SK-N-SH (cell line): Measurements from ENCODE around the gene COLEC12. TPM values are rescaled to one million over a fixed set of nuclear protein-coding genes. Genes with fewer than 3 reads are reported as not detected.

ENCODE experiments used
- CTCF ChIA-PET: fragments of 300-600, 350-600 bp; formaldehyde crosslinking; extraction: SDS; loops from one replicate; lab custom pipeline; 2021; lab: Yijun Ruan, JAX
- POLR2A ChIA-PET: fragments of 350-600 bp; sonication (Branson Sonifier 250); formaldehyde crosslinking; extraction: SDS; loops from one replicate; lab custom pipeline; 2020; ENCODE audit warnings: antibody characterized with exemption, inconsistent platforms; lab: Yijun Ruan, JAX
- DNase-seq: peaks from one replicate; pipeline ENCODE4 v3.0.0; 2012
- H2AFZ ChIP-seq: fragments of 200-600 bp; sonication (generic); 2 replicates; pipeline ENCODE4 v1.8.1; 2016; ENCODE audit warnings: antibody characterized with exemption, mild to moderate bottlenecking, low read depth
- H3F3A ChIP-seq: fragments of 200-600 bp; sonication (generic); replicated peaks from 2 replicates; pipeline ENCODE3; 2016; ENCODE audit warnings: antibody characterized with exemption, mild to moderate bottlenecking; ENCODE audit not compliant: insufficient read depth
- H3K27ac ChIP-seq, 2 experiments: fragments of 200-500 bp in 1 of 2; fragments of 200-600 bp in 1 of 2; sonication (Bioruptor generic) in 1 of 2; sonication (generic), shearing (Covaris generic) in 1 of 2; 2 replicates each; pipeline versions ENCODE4 v1.5.1 to v1.6.1; 2014 to 2016; ENCODE audit warnings: low read depth in 2 of 2, inconsistent platforms in 1 of 2, low read length in 1 of 2, mild to moderate bottlenecking in 1 of 2, mixed read lengths in 1 of 2
- H3K27me3 ChIP-seq: fragments of 200-600 bp; sonication (generic), shearing (Covaris generic); 2 replicates; pipeline ENCODE4 v1.6.1; 2016; ENCODE audit warnings: mixed run types; ENCODE audit not compliant: insufficient read depth
- H3K36me3 ChIP-seq, 2 experiments: fragments of 200-500 bp in 1 of 2; fragments of 200-600 bp in 1 of 2; sonication (Bioruptor generic) in 1 of 2; sonication (generic) in 1 of 2; replicated peaks in 1 of 2; 2 replicates each; pipeline versions ENCODE3 to v1.5.1; 2014 to 2016; ENCODE audit warnings: low read length in 1 of 2, mild to moderate bottlenecking in 1 of 2; ENCODE audit not compliant: insufficient read depth in 2 of 2, control insufficient read depth in 1 of 2
- H3K4me1 ChIP-seq, 2 experiments: fragments of 200-500 bp in 1 of 2; fragments of 200-600 bp in 1 of 2; sonication (Bioruptor generic) in 1 of 2; sonication (generic), shearing (Covaris generic) in 1 of 2; 2 replicates each; pipeline versions ENCODE4 v1.5.1 to v1.6.1; 2014 to 2016; ENCODE audit warnings: low read depth in 1 of 2, low read length in 1 of 2, mixed run types in 1 of 2; ENCODE audit not compliant: insufficient read depth in 2 of 2, control insufficient read depth in 1 of 2
- H3K4me2 ChIP-seq: fragments of 200-600 bp; sonication (generic), shearing (Covaris generic); 2 replicates; pipeline ENCODE4 v1.6.1; 2017; ENCODE audit warnings: mixed run types
- H3K4me3 ChIP-seq, 2 experiments: fragments of 200-500 bp in 1 of 2; fragments of 200-600 bp in 1 of 2; sonication (Bioruptor generic) in 1 of 2; sonication (generic), shearing (Covaris generic) in 1 of 2; 2 replicates each; pipeline versions ENCODE4 v1.5.1 to v1.8.1; 2014 to 2016; ENCODE audit warnings: low read depth in 2 of 2, inconsistent platforms in 1 of 2, low read length in 1 of 2, mild to moderate bottlenecking in 1 of 2, mixed read lengths in 1 of 2, moderate library complexity in 1 of 2
- H3K79me2 ChIP-seq: fragments of 200-600 bp; sonication (generic); 2 replicates; pipeline ENCODE4 v1.8.1; 2017; ENCODE audit warnings: mild to moderate bottlenecking; ENCODE audit not compliant: insufficient read depth
- H3K9ac ChIP-seq: fragments of 200-600 bp; sonication (generic); 2 replicates; pipeline ENCODE4 v1.6.1; 2017; ENCODE audit warnings: mixed run types
- H3K9me2 ChIP-seq: fragments of 200-600 bp; sonication (generic); 2 replicates; pipeline ENCODE4 v1.6.1; 2017; ENCODE audit warnings: mixed run types
- H3K9me3 ChIP-seq: fragments of 200-600 bp; sonication (generic); 2 replicates; pipeline ENCODE4 v1.6.1; 2017; ENCODE audit warnings: mixed run types, mild to moderate bottlenecking, moderate library complexity
- H4K20me1 ChIP-seq: fragments of 200-600 bp; sonication (generic); 2 replicates; pipeline ENCODE4 v1.6.1; 2017; ENCODE audit warnings: mild to moderate bottlenecking, mixed run types; ENCODE audit not compliant: insufficient read depth
- CHD2 ChIP-seq: fragments of 150-350 bp; IDR thresholded peaks from 2 replicates; pipeline ENCODE4 v1.6.1; 2018; ENCODE audit warnings: low read length; ENCODE audit not compliant: partially characterized antibody
- ELF1 ChIP-seq: IDR thresholded peaks from 2 replicates; pipeline ENCODE4 v1.4.0; 2012
- EP300 ChIP-seq, 2 experiments: IDR thresholded peaks; 2 replicates each; pipeline versions ENCODE4 v1.4.0 to v1.6.1; 2012; ENCODE audit warnings: borderline replicate concordance in 1 of 2, low read depth in 1 of 2, low read length in 1 of 2
- FOSL2 ChIP-seq: IDR thresholded peaks from 2 replicates; pipeline ENCODE4 v1.4.0; 2012; ENCODE audit warnings: low read depth, mild to moderate bottlenecking, moderate library complexity, borderline replicate concordance
- FOXM1 ChIP-seq: IDR thresholded peaks from 2 replicates; pipeline ENCODE4 v1.4.0; 2012; ENCODE audit warnings: low read depth, mild to moderate bottlenecking
- GABPA ChIP-seq: IDR thresholded peaks from 2 replicates; pipeline ENCODE4 v1.4.0; 2012; ENCODE audit warnings: low read depth, mild to moderate bottlenecking
- GATA2 ChIP-seq: sonication (generic); formaldehyde crosslinking; IDR thresholded peaks from 2 replicates; pipeline ENCODE4 v1.5.0; 2020; ENCODE audit warnings: mild to moderate bottlenecking, missing genetic modification reagents
- JUND ChIP-seq: IDR thresholded peaks from 2 replicates; pipeline ENCODE4 v1.4.0; 2012
- MXI1 ChIP-seq: IDR thresholded peaks from 2 replicates; pipeline ENCODE4 v1.6.1; 2012; ENCODE audit warnings: mild to moderate bottlenecking, low read depth, low read length, improper control_type of control experiment
- NRF1 ChIP-seq: IDR thresholded peaks from 2 replicates; pipeline ENCODE4 v1.6.1; 2012; ENCODE audit warnings: low read depth, mild to moderate bottlenecking, low read length
- RXRA ChIP-seq: IDR thresholded peaks from 2 replicates; pipeline ENCODE4 v1.4.0; 2012; ENCODE audit warnings: low read depth, mild to moderate bottlenecking, borderline replicate concordance
- SMC3 ChIP-seq: IDR thresholded peaks from 2 replicates; pipeline ENCODE4 v1.6.1; 2012; ENCODE audit warnings: low read depth, low read length, improper control_type of control experiment
- WGBS: methylation state at CpG from one replicate; pipeline ENCODE4 v1.1.6; 2017; ENCODE audit warnings: low lambda C conversion rate; 5-methylcytosine and 5-hydroxymethylcytosine counted together
- polyA plus RNA-seq, 3 experiments: library from polyadenylated mRNA; depleted of rRNA; stranded (reverse); fragments of >200 nt; gene quantifications; 2 replicates each; pipeline ENCODE4 v1.2.3, GENCODE V29; 2012
- TF ChIP-seq, protein P1 (sequence below): IDR thresholded peaks from 2 replicates; pipeline ENCODE4 v1.4.0; 2012; ENCODE audit warnings: low read depth
- TF ChIP-seq, protein P2 (sequence below): IDR thresholded peaks from 2 replicates; pipeline ENCODE4; 2012
- TF ChIP-seq, protein P3 (sequence below): IDR thresholded peaks from 2 replicates; pipeline ENCODE4 v1.4.0; 2012; ENCODE audit warnings: low read depth, borderline replicate concordance
- TF ChIP-seq, protein P4 (sequence below): fragments of 150-350 bp; IDR thresholded peaks from 2 replicates; pipeline ENCODE4 v1.6.1; 2016; ENCODE audit warnings: mild to moderate bottlenecking, low read depth, low read length

The COLEC12 gene
- polyA plus RNA-seq, 1 of the 3 experiments (the other 2 are of a cell fraction) = 41.2 TPM

DNA sequence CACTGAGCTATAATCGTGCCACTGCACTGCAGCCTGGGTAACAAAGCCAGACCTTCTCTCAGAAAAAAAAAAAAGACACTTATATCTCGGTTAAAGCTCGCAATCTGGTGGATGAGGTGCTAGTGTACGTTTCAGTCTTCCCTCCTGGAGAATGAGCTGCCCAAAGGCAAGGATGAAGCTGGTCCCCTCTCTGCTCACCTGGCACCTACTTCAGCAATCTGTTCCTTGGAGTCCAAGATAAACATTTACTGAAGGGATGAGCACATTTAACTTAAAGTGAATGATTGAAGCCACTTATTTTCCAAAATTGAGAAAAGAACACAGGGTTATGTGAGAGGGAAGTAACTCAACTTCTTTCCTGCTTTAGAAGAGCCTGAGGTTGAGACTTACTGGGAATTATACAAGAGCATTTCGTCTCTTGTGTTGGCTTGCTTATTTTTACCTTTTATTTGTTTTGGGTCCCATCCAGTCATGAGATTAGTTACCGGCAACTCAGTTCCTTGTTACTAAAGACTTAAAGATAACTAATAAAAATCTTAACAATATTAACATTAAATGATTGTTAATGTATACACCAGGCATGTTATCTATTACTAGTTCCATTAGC is 33.6 kb upstream of the COLEC12 start:
- H3K4me1 ChIP-seq = no peaks in the 10 kb centered on the region; a peak in 1 of 4 replicates
- H3K36me3 ChIP-seq = no peaks in the 10 kb centered on the region
- ChIA-PET CTCF (no interaction called here), POLR2A (no interaction called here)
- H3F3A ChIP-seq = no peaks in the 10 kb centered on the region
- H3K79me2 ChIP-seq = no peaks in the 10 kb centered on the region
- H3K9ac ChIP-seq = no peak overlapping the region
- H3K27me3 ChIP-seq = no peaks in the 10 kb centered on the region
- DNase-seq = no peak
- H3K4me3 ChIP-seq = no peak overlapping the region
- H3K4me2 ChIP-seq = no peak overlapping the region
- H3K9me2 ChIP-seq = no peaks in the 10 kb centered on the region
- no peak for TF ChIP-seq MXI1
- no peak for TF ChIP-seq FOXM1
- no peak for TF ChIP-seq CHD2
- TF ChIP-seq, protein P1, sequence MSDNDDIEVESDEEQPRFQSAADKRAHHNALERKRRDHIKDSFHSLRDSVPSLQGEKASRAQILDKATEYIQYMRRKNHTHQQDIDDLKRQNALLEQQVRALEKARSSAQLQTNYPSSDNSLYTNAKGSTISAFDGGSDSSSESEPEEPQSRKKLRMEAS = no peak
- no peak for TF ChIP-seq JUND
- TF ChIP-seq, protein P2, sequence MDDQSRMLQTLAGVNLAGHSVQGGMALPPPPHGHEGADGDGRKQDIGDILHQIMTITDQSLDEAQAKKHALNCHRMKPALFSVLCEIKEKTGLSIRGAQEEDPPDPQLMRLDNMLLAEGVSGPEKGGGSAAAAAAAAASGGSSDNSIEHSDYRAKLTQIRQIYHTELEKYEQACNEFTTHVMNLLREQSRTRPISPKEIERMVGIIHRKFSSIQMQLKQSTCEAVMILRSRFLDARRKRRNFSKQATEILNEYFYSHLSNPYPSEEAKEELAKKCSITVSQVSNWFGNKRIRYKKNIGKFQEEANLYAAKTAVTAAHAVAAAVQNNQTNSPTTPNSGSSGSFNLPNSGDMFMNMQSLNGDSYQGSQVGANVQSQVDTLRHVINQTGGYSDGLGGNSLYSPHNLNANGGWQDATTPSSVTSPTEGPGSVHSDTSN = no peak
- no peak for TF ChIP-seq ELF1
- no peak for TF ChIP-seq SMC3
- no peak for TF ChIP-seq GABPA
- TF ChIP-seq RXRA = no peak
- TF ChIP-seq FOSL2 = no peak
- no peak for TF ChIP-seq EP300 (IDR thresholded peaks at IDR 0.05; ENCODE audit: borderline replicate concordance in 1 of 2, low read depth in 1 of 2, low read length in 1 of 2)
- H4K20me1 ChIP-seq = no peaks in the 10 kb centered on the region
- H2AFZ ChIP-seq = no peak overlapping the region
- WGBS = 38% methylated on average over 6 of the region's 6 CpGs
- H3K9me3 ChIP-seq = no peaks in the 10 kb centered on the region
- no peak overlapping the region for H3K27ac ChIP-seq

DNA sequence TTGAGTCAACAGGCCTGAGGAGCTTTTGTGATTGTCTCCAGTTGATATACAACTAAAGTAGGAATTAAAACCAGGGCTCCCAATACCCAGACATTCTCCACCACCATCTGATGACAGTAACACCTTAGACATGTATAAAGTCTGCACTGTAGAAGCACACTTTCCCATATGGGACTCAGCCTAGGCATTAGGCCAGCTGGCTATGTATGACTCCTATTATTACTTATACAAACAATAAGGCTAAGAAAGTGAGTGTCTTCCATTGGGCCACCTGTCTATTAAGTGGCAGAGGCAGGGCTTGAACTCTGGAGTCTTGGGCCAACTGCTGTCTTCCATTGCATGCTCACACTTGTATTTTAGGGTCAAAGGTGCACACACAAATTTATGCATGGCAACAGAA is 32.1 kb upstream of the COLEC12 start:
- Histone ChIP-seq H3K36me3 (no peaks in the 10 kb centered on the region), H3K79me2 (no peaks in the 10 kb centered on the region), H3K9me3 (no peaks in the 10 kb centered on the region), H2AFZ (no peak overlapping the region), H3K9ac (no peak overlapping the region), H3K9me2 (no peaks in the 10 kb centered on the region), H3K4me1 (no peaks in the 10 kb centered on the region; a peak in 1 of 4 replicates), H3F3A (no peaks in the 10 kb centered on the region), H3K27ac (no peak overlapping the region), H3K27me3 (no peaks in the 10 kb centered on the region), H3K4me2 (no peak overlapping the region), H3K4me3 (no peak overlapping the region), H4K20me1 (no peaks in the 10 kb centered on the region)
- POLR2A ChIA-PET = no interaction called here
- DNase-seq = no peak
- TF ChIP-seq MXI1 (no peak), ELF1 (no peak), NRF1 (no peak), GATA2 (CRISPR knock-in tag) (no peak)
- TF ChIP-seq, protein P3, sequence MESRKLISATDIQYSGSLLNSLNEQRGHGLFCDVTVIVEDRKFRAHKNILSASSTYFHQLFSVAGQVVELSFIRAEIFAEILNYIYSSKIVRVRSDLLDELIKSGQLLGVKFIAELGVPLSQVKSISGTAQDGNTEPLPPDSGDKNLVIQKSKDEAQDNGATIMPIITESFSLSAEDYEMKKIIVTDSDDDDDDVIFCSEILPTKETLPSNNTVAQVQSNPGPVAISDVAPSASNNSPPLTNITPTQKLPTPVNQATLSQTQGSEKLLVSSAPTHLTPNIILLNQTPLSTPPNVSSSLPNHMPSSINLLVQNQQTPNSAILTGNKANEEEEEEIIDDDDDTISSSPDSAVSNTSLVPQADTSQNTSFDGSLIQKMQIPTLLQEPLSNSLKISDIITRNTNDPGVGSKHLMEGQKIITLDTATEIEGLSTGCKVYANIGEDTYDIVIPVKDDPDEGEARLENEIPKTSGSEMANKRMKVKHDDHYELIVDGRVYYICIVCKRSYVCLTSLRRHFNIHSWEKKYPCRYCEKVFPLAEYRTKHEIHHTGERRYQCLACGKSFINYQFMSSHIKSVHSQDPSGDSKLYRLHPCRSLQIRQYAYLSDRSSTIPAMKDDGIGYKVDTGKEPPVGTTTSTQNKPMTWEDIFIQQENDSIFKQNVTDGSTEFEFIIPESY = no peak
- TF ChIP-seq, protein P1 = no peak
- TF ChIP-seq, protein P4, sequence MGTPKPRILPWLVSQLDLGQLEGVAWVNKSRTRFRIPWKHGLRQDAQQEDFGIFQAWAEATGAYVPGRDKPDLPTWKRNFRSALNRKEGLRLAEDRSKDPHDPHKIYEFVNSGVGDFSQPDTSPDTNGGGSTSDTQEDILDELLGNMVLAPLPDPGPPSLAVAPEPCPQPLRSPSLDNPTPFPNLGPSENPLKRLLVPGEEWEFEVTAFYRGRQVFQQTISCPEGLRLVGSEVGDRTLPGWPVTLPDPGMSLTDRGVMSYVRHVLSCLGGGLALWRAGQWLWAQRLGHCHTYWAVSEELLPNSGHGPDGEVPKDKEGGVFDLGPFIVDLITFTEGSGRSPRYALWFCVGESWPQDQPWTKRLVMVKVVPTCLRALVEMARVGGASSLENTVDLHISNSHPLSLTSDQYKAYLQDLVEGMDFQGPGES = no peak
- CTCF ChIA-PET = no interaction called here
